ENCODE results near the gene HS3ST3A1.

- no peak for TF ChIP-seq RFX5 (IDR thresholded peaks at IDR 0.05; ENCODE audit: borderline replicate concordance, low read depth, low read length)
- TF ChIP-seq ATF3 (IDR thresholded peaks at IDR 0.05; ENCODE audit: insufficient read depth, low read depth, low read length): no peak
- no peak for TF ChIP-seq POLR2A (IDR thresholded peaks at IDR 0.05; ENCODE audit: control extremely low read depth in 1 of 2, low read depth in 2 of 2, low read length in 2 of 2)
- TF ChIP-seq, protein P1, sequence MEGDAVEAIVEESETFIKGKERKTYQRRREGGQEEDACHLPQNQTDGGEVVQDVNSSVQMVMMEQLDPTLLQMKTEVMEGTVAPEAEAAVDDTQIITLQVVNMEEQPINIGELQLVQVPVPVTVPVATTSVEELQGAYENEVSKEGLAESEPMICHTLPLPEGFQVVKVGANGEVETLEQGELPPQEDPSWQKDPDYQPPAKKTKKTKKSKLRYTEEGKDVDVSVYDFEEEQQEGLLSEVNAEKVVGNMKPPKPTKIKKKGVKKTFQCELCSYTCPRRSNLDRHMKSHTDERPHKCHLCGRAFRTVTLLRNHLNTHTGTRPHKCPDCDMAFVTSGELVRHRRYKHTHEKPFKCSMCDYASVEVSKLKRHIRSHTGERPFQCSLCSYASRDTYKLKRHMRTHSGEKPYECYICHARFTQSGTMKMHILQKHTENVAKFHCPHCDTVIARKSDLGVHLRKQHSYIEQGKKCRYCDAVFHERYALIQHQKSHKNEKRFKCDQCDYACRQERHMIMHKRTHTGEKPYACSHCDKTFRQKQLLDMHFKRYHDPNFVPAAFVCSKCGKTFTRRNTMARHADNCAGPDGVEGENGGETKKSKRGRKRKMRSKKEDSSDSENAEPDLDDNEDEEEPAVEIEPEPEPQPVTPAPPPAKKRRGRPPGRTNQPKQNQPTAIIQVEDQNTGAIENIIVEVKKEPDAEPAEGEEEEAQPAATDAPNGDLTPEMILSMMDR (IDR thresholded peaks at IDR 0.05; ENCODE audit: control extremely low read depth in 1 of 3, insufficient read depth in 1 of 3, low read depth in 1 of 3, low read length in 3 of 3): no peak
- no peak for TF ChIP-seq EZH2 (IDR thresholded peaks at IDR 0.05; ENCODE audit: low read depth, low read length, severe bottlenecking)
- TF ChIP-seq GTF2F1 (IDR thresholded peaks at IDR 0.05; ENCODE audit: borderline replicate concordance, low read depth, low read length): no peak
- no peak for TF ChIP-seq NRF1 (IDR thresholded peaks at IDR 0.05; ENCODE audit: low read depth, low read length)
- TF ChIP-seq POLR2AphosphoS5 (IDR thresholded peaks at IDR 0.05; ENCODE audit: low read depth, low read length): no peak
- TF ChIP-seq GABPA (IDR thresholded peaks at IDR 0.05; ENCODE audit: borderline replicate concordance, insufficient read depth, low read length): no peak
Observed at GRCh38 chr17:13634021-13634420, 32.3 kb upstream of the HS3ST3A1 start.
